Lung (tissue), 16 donors: ENCODE measurements around the gene SANBR. TPM values are rescaled to one million over a fixed set of nuclear protein-coding genes. Genes with fewer than 3 reads are reported as not detected.

Source experiments
- ATAC-seq: fragments of 200-7000 bp; cut with Tn5 transposase; one replicate; pipeline ENCODE4 v1.9.1; 2020; ENCODE audit warnings: moderate number of reproducible peaks; ENCODE audit not compliant: insufficient read depth, low FRiP score
- DNase-seq, 3 donors: peaks; one replicate each; pipeline ENCODE4 v3.0.0-alpha.2; 2013 to 2017
- H3K27ac ChIP-seq, 2 donors: one replicate each; pipeline ENCODE4 v1.5.1; 2013; ENCODE audit warnings: mild to moderate bottlenecking in 2 of 2, moderate library complexity in 2 of 2, control low read depth in 1 of 2, inconsistent platforms in 1 of 2, low read depth in 1 of 2, low read length in 1 of 2
- H3K27me3 ChIP-seq, 3 donors: one replicate each; pipeline ENCODE4 v1.5.1; 2013; ENCODE audit warnings: low read length in 2 of 3; ENCODE audit not compliant: control insufficient read depth in 3 of 3, insufficient read depth in 3 of 3
- H3K36me3 ChIP-seq, 4 donors: one replicate each; pipeline ENCODE4 v1.5.1; 2013; ENCODE audit warnings: low read length in 4 of 4, mild to moderate bottlenecking in 1 of 4, moderate library complexity in 1 of 4; ENCODE audit not compliant: control insufficient read depth in 4 of 4, insufficient read depth in 4 of 4
- H3K4me1 ChIP-seq, 5 donors: one replicate each; pipeline ENCODE4 v1.5.1; 2013; ENCODE audit warnings: low read length in 5 of 5, mild to moderate bottlenecking in 2 of 5, moderate library complexity in 1 of 5; ENCODE audit not compliant: control insufficient read depth in 5 of 5, insufficient read depth in 5 of 5
- H3K4me3 ChIP-seq: one replicate; pipeline ENCODE4 v1.5.1; 2013; ENCODE audit warnings: mild to moderate bottlenecking, control low read depth, moderate library complexity
- H3K9ac ChIP-seq, 2 donors: one replicate each; pipeline ENCODE4 v1.5.1; 2013; ENCODE audit warnings: low read length in 2 of 2, control low read depth in 1 of 2; ENCODE audit not compliant: insufficient read depth in 1 of 2
- H3K9me3 ChIP-seq, 4 donors: one replicate each; pipeline ENCODE4 v1.5.1; 2013; ENCODE audit warnings: low read length in 3 of 4, mild to moderate bottlenecking in 1 of 4, moderate library complexity in 1 of 4; ENCODE audit not compliant: control insufficient read depth in 4 of 4, insufficient read depth in 3 of 4
- WGBS, 2 donors: extraction: QIAGEN DNeasy Blood & Tissue Kit; methylation state at CpG; one replicate each; pipeline ENCODE4 v1.1.7; 2013; 5-methylcytosine and 5-hydroxymethylcytosine counted together
- long read RNA-seq, 5 donors: transcript quantifications; one replicate each; lab custom pipeline, GENCODE V29; 2026
- polyA plus RNA-seq, 2 donors: library from polyadenylated mRNA; stranded (reverse); fragments of 200-250 nt; gene quantifications; one replicate each; pipeline ENCODE4 v1.2.1, GENCODE V29; 2013
- total RNA-seq, 2 donors: library from RNA; depleted of rRNA in 1 of 2; stranded (reverse); fragments of >200 nt in 1 of 2; gene quantifications; one replicate each; pipeline ENCODE4 v1.2.1, GENCODE V29; 2014 to 2021
- TF ChIP-seq, protein P1 (sequence below): IDR thresholded peaks from 2 replicates; pipeline ENCODE4 v1.5.1; 2012; ENCODE audit warnings: mild to moderate bottlenecking; ENCODE audit errors: control extremely low read depth, extremely low read depth
- donor health status: control.
- donor health status: control.
- donor health status: Bipolar disorder and iron deficiency.
- donor health status: healthy.
- donor health status: DM: yes; HTN: yes; CAD: no.

The SANBR gene
- total RNA-seq (10 to 100 TPM; 16.3 to 27.3 TPM), polyA plus RNA-seq (1 to 10 TPM; 4.1 to 7.3 TPM)
- long read RNA-seq, donor 1, partial matches to known transcripts, result 5 of 5 reads
- long read RNA-seq, donor 1, other reads (novel, unspliced or antisense), result 0 of 5 reads
- long read RNA-seq, donor 2, result 0 reads
- long read RNA-seq, donor 3, result 0 reads
- long read RNA-seq, donor 4, result 0 reads
- long read RNA-seq, donor 5, partial matches to known transcripts, result 0 of 1 reads
- long read RNA-seq, donor 5, other reads (novel, unspliced or antisense), result 0 of 1 reads

DNA sequence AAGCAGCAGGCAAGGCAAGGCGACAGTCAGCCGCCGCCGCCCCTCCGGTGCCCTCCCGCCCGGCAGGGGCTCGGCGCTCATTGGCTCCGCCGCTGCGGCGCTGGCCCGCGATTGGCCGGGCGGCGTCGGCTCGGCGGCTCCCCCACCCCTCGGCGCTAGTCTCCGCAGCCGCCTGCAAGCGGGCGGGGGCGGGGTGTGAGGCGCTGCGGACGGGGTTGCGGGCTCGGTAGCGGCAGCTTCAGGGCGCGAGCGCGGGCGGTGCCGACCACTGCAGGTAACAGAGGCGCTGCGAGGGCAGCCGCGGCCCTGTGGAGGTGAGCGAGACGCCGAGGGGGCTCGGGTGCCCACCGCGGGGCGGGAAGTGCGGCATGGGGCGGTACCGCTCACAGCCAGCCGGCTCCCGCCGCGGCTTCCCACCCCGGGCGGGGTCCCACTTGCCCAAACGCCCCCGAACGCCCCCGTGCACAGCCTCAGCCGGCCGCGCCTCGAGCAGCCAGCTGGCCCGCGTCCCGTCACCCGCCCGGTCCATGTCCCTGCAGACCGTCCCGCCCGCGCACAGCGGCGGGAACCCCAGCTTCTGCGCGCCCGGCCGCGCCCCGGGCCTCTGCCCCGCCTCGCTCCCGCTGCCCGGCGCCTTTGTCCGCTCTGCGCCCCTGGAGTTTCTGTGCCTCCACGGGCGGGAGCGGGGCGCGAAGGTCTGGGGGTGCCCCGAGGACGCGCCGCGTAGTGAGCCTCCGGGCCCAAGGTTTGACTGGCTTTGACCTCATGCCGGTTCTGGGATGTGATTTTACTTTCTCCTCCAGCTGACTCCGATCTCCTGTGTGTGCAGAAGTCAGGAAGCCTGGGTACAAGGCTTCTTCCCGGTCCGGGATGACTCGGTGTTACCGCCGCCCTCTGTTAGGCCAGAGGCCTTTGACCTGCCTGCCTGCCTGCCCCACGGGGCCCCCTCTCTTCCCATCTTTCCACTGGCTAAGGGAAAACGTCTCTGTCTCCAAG, at the start of gene SANBR:
Gene SANBR, plus strand, starts transcription at position 158 of the 996 bp plus-strand sequence. CDS start 4,480 bp downstream, outside the sequence.
- ATAC-seq (peak; percentile 99), DNase-seq (peak; percentile 90 to 94 (median 90))
- H3K27me3 ChIP-seq, result no peaks in the 10 kb centered on the region
- H3K4me3 ChIP-seq, result peak within 1 kb of the TSS; percentile 92
- TF ChIP-seq, protein P1, sequence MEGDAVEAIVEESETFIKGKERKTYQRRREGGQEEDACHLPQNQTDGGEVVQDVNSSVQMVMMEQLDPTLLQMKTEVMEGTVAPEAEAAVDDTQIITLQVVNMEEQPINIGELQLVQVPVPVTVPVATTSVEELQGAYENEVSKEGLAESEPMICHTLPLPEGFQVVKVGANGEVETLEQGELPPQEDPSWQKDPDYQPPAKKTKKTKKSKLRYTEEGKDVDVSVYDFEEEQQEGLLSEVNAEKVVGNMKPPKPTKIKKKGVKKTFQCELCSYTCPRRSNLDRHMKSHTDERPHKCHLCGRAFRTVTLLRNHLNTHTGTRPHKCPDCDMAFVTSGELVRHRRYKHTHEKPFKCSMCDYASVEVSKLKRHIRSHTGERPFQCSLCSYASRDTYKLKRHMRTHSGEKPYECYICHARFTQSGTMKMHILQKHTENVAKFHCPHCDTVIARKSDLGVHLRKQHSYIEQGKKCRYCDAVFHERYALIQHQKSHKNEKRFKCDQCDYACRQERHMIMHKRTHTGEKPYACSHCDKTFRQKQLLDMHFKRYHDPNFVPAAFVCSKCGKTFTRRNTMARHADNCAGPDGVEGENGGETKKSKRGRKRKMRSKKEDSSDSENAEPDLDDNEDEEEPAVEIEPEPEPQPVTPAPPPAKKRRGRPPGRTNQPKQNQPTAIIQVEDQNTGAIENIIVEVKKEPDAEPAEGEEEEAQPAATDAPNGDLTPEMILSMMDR, result no peak
- H3K36me3 ChIP-seq, result peaks cover 0 to 6% (median 1%) of the 10 kb centered on the region in 4 donors
- 1% methylated on average over 63 to 112 of the region's 112 CpGs for WGBS, 2 donors
- H3K27ac ChIP-seq, result peak within 1 kb of the TSS; percentile 89 to 91
- H3K9me3 ChIP-seq, result no peaks in the 10 kb centered on the region
- peaks cover 0 to 5% (median 0%) of the 10 kb centered on the region in 5 donors for H3K4me1 ChIP-seq
- H3K9ac ChIP-seq, result peak within 1 kb of the TSS; percentile 63 to 71

DNA sequence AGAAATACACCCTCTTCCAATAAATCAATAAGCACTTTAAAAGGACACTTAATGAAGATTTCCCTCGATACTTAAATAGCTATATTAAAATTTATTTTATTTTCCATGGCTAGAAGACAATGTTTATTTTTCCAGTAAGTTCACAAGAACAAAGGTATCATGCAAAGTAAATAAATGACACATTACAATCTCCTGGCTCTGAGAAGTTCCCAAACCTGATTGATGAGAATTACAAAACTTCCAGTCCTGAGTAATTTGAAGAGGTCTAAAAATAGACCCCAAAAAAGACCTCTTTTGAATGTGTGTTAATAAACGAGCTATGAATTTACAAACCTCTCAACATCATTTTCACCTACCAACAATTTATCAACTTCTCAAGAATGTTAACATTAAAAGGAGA, 49.7 kb upstream of the SANBR start:
- TF ChIP-seq, protein P1, result no peak
- DNase-seq (peak in 2 of 3 donors; percentile 45 to 53), ATAC-seq (no peak)
- no peaks in the 10 kb centered on the region for H3K9me3 ChIP-seq
- H3K4me3 ChIP-seq, result no peak overlapping the region
- no peak overlapping the region for H3K27ac ChIP-seq
- no peaks in the 10 kb centered on the region for H3K27me3 ChIP-seq
- peaks cover 0 to 12% (median 2%) of the 10 kb centered on the region in 5 donors for H3K4me1 ChIP-seq
- 36 to 62% methylated on average over 2 of the region's 2 CpGs for WGBS, 2 donors
- peaks cover 0 to 3% (median under 1%) of the 10 kb centered on the region in 4 donors for H3K36me3 ChIP-seq
- peak overlapping the region in 1 of 2 donors; percentile 94 for H3K9ac ChIP-seq

DNA sequence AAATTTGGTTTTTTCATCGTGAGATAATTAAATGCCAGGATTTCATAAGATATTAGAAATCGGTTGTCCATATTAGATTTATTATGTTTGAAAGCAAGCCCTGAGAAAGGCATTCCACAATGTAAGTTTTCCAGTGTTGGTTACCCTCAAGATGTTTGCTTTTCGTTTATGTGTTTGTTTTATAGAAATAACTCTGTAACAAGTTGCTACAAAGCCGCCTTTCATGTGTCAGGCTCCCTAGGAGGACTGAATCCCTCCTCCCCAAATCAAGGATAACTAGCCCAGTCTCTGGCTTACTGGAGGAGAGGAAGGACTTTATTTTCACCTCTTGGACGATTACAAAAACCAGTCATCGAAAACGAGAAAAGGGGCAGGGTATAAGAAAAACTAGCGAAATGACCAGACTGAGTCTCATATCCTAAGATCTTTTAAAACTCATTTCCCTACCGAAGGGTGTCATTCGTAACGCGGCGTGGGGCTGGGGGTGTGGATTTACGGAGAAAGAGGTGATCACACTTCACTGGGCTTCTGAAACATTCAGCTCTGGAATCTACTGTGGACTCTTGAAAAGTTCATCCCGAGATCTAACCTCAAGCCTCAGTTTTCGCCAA, 49.2 kb upstream of the SANBR start:
- TF ChIP-seq, protein P1, result no peak
- DNase-seq (peak in 2 of 3 donors; percentile 35 to 58), ATAC-seq (no peak)
- Histone ChIP-seq H3K27me3 (no peaks in the 10 kb centered on the region), H3K27ac (peak overlapping the region; percentile 84 to 90), H3K36me3 (peaks cover 0 to 6% (median 3%) of the 10 kb centered on the region in 4 donors), H3K9ac (peak overlapping the region; percentile 87 to 94), H3K9me3 (no peaks in the 10 kb centered on the region), H3K4me1 (peaks cover 0 to 12% (median 2%) of the 10 kb centered on the region in 5 donors), H3K4me3 (peak overlapping the region; percentile 91)
- WGBS, 2 donors, result 2% methylated on average over 16 of the region's 16 CpGs
